Measurements from ENCODE around the gene LRRC32. TPM values are rescaled to one million over a fixed set of nuclear protein-coding genes. Genes with fewer than 3 reads are reported as not detected.

LRRC32 gene
- total and polyA plus RNA-seq, 9 of the 15 experiments (the other 6 are each of a cell fraction or from before 2014, with no cell fraction given), result 0.10 to 0.50 (median 0.19) TPM; not detected in 5

- no peak for TF ChIP-seq ZNF75A (CRISPR knock-in tag; IDR thresholded peaks at IDR 0.05)
- TF ChIP-seq BRD4 (IDR thresholded peaks at IDR 0.05), result no peak
- no peak for TF ChIP-seq FOSL1 (tag; conservative IDR thresholded peaks at IDR 0.05)
- TF ChIP-seq JUND (IDR thresholded peaks at IDR 0.05; ENCODE audit: borderline replicate concordance, low read depth, low read length), result no peak
- no peak for TF ChIP-seq JUND (tag; IDR thresholded peaks at IDR 0.05; ENCODE audit: borderline replicate concordance, low read depth, low read length)
- TF ChIP-seq, protein P1, sequence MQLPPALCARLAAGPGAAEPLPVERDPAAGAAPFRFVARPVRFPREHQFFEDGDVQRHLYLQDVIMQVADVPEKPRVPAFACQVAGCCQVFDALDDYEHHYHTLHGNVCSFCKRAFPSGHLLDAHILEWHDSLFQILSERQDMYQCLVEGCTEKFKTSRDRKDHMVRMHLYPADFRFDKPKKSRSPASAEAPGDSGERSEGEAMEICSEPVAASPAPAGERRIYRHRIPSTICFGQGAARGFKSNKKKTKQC (CRISPR knock-in tag; IDR thresholded peaks at IDR 0.05), result no peak
- TF ChIP-seq YY1 (IDR thresholded peaks at IDR 0.05; ENCODE audit: borderline replicate concordance in 1 of 3, control insufficient read depth in 1 of 3, extremely low read depth in 1 of 3, insufficient read depth in 3 of 3, insufficient read length in 1 of 3, insufficient replicate concordance in 2 of 3, low read depth in 1 of 3, low read length in 2 of 3), result no peak
- TF ChIP-seq SNAPC5 (CRISPR knock-in tag; IDR thresholded peaks at IDR 0.05), result no peak
- no peak for TF ChIP-seq MAFF (IDR thresholded peaks at IDR 0.05; ENCODE audit: low read length)
- TF ChIP-seq NFE2L1 (tag; IDR thresholded peaks at IDR 0.05; ENCODE audit: borderline replicate concordance, low read depth), result no peak
- no peak for TF ChIP-seq GABPA (tag; conservative IDR thresholded peaks at IDR 0.05; ENCODE audit: low read depth)
- no peak for TF ChIP-seq EWSR1 (IDR thresholded peaks at IDR 0.05; ENCODE audit: borderline replicate concordance, low read depth, partially characterized antibody)
These were observed 34.4 kb downstream of the LRRC32 start (continued) for GRCh38 chr11:76635991-76636738.
